ENCODE results near the gene EPC1.

The EPC1 gene

DNA sequence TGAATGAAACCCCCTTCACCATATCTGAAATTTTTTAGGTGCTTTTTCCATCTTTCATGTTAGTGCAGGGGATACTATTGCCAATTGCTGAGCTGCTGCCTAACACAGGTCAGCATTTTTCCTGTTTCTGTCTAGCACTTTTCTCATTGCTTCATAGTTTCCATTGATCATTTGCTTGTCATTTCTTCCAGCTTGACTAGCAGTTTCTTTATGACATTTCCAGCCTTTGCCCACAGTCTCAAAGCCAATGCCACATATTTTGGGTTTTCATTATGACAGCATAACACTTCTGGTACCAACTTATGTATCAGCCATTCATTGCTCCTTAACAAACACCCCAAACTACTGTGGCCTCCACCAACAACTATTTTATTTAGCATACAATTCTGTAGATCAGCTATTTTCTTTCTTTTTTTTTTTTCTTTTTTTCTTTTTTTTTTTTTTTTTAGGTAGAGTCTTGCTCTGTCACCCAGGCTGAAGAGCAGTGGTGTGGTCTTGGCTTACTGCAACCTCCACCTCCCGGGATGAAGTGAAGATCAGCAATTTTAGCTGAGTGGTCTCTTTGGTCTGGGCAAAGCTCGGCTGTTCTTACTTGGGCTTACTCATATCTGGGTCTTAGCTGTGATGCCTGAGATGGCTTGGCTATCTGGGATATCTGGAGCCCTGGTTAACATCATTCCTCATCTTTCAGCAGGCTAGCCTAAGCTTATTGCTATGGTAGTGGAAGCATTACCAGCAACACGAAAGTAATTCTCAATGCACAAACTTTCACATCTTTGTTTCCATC, 102.3 kb downstream of the EPC1 start:
- no peak overlapping the region for H3K27ac ChIP-seq (ENCODE audit: insufficient read depth in 1 of 2, low read depth in 1 of 2, low read length in 2 of 2, poor library complexity in 1 of 2, severe bottlenecking in 2 of 2)
- ChIA-PET CTCF (interaction anchor here (1.1 kb wide), 1 partner anchor 9 kb away, joined by 3 read pairs; no protein-coding TSS in a partner anchor), POLR2A (no interaction called here)
- H3K4me3 ChIP-seq (ENCODE audit: control insufficient read depth in 1 of 7, extremely low read depth in 1 of 7, insufficient read depth in 4 of 7, low read depth in 2 of 7, low read length in 6 of 7) = no peak overlapping the region
- DNase-seq = no peak
- no peaks in the 10 kb centered on the region for H3K9me3 ChIP-seq (ENCODE audit: control extremely low read depth in 1 of 5, control insufficient read depth in 4 of 5, insufficient read depth in 2 of 5, low read depth in 1 of 5, low read length in 4 of 5)
- no peaks in the 10 kb centered on the region for H3K36me3 ChIP-seq (ENCODE audit: control insufficient read depth in 4 of 4, insufficient read depth in 4 of 4, low read length in 3 of 4)
- 100% methylated on average over 2 of the region's 3 CpGs for WGBS (ENCODE audit: insufficient coverage)
- no peaks in the 10 kb centered on the region for H3K4me1 ChIP-seq (ENCODE audit: control extremely low read depth in 1 of 4, control insufficient read depth in 4 of 4, insufficient read depth in 4 of 4, low read length in 3 of 4)
- no peaks in the 10 kb centered on the region for H3K27me3 ChIP-seq (replicated peaks in 2 of 5; ENCODE audit: control insufficient read depth in 4 of 5, insufficient read depth in 5 of 5, low read length in 4 of 5)

DNA sequence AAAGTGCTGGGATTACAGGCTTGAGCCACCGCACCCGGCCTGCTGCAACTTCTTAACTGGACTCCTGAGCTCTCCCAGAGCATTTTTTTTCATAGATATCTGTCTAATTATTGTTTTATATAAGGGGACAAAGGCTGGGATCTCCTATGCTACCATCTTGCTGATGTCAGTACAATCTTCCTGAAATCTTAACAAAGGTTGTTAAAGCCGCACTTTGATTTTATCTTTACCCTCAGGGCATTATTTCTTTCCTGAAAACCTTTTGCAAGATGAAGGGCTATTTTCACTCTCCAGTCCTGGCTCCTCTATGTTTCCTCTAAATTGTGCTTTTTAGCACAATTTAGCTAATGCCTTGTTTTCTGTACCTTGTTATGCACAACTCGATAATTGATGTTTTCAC, 102.9 kb downstream of the EPC1 start:
- Histone ChIP-seq H3K4me3 (ENCODE audit: control insufficient read depth in 1 of 7, extremely low read depth in 1 of 7, insufficient read depth in 4 of 7, low read depth in 2 of 7, low read length in 6 of 7) (no peak overlapping the region), H3K4me1 (ENCODE audit: control extremely low read depth in 1 of 4, control insufficient read depth in 4 of 4, insufficient read depth in 4 of 4, low read length in 3 of 4) (no peaks in the 10 kb centered on the region), H3K36me3 (ENCODE audit: control insufficient read depth in 4 of 4, insufficient read depth in 4 of 4, low read length in 3 of 4) (no peaks in the 10 kb centered on the region), H3K27ac (ENCODE audit: insufficient read depth in 1 of 2, low read depth in 1 of 2, low read length in 2 of 2, poor library complexity in 1 of 2, severe bottlenecking in 2 of 2) (no peak overlapping the region), H3K27me3 (replicated peaks in 2 of 5; ENCODE audit: control insufficient read depth in 4 of 5, insufficient read depth in 5 of 5, low read length in 4 of 5) (no peaks in the 10 kb centered on the region), H3K9me3 (ENCODE audit: control extremely low read depth in 1 of 5, control insufficient read depth in 4 of 5, insufficient read depth in 2 of 5, low read depth in 1 of 5, low read length in 4 of 5) (no peaks in the 10 kb centered on the region)
- POLR2A ChIA-PET = no interaction called here
- CTCF ChIA-PET = interaction anchor here (1.1 kb wide), 1 partner anchor 10 kb away, joined by 3 read pairs; no protein-coding TSS in a partner anchor
- WGBS (ENCODE audit: insufficient coverage) = 92% methylated on average over 1 of the region's 4 CpGs
- no peak for DNase-seq

DNA sequence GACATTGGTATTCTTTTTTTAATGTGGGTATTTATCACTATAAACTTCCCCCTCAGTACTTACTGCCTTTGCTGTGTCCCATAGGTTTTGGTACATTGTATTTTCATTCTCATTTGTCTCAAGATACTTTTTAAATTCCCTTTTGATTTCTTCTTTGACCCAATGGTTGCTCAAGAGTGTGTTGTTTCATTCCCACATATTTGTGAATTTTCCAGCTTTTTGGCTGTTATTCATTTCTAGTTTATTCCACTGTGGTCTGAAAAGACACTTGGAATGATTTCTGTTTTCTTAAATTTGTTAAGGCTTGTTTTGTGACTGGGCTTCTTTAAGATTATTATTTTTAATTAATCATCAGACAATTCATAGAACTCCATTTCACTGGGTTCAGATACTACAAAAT, 105.0 kb downstream of the EPC1 start:
- H3K4me1 ChIP-seq (ENCODE audit: control extremely low read depth in 1 of 4, control insufficient read depth in 4 of 4, insufficient read depth in 4 of 4, low read length in 3 of 4) = no peaks in the 10 kb centered on the region
- no peak overlapping the region for H3K27ac ChIP-seq (ENCODE audit: insufficient read depth in 1 of 2, low read depth in 1 of 2, low read length in 2 of 2, poor library complexity in 1 of 2, severe bottlenecking in 2 of 2)
- ChIA-PET POLR2A (no interaction called here), CTCF (interaction anchor here (2.9 kb wide), 1 partner anchor 10 kb away, joined by 9 read pairs; no protein-coding TSS in a partner anchor)
- H3K9me3 ChIP-seq (ENCODE audit: control extremely low read depth in 1 of 5, control insufficient read depth in 4 of 5, insufficient read depth in 2 of 5, low read depth in 1 of 5, low read length in 4 of 5) = no peaks in the 10 kb centered on the region
- H3K27me3 ChIP-seq (replicated peaks in 2 of 5; ENCODE audit: control insufficient read depth in 4 of 5, insufficient read depth in 5 of 5, low read length in 4 of 5) = no peaks in the 10 kb centered on the region
- H3K36me3 ChIP-seq (ENCODE audit: control insufficient read depth in 4 of 4, insufficient read depth in 4 of 4, low read length in 3 of 4) = no peaks in the 10 kb centered on the region
- no peak for DNase-seq
- no peak overlapping the region for H3K4me3 ChIP-seq (ENCODE audit: control insufficient read depth in 1 of 7, extremely low read depth in 1 of 7, insufficient read depth in 4 of 7, low read depth in 2 of 7, low read length in 6 of 7)

DNA sequence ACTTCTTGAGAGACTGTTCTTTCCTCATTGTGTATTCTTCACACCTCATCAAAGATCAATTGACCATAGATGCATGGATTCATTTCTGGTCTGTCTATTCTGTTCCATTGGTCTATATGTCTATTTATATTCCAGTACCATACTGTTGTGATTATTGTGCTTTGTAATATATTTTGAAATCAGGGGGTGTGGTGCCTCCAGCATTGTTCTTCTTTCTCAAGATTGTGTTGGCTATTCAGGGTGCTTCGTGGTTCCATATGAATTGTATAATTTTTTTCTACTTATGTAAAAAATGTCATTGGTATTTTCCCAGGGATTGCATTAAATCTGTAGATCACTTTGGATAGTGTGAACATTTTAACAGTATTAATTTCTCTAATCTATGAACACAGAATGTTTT, 106.5 kb downstream of the EPC1 start:
- CTCF ChIA-PET = interaction anchor here (2.9 kb wide), 1 partner anchor 11 kb away, joined by 9 read pairs; no protein-coding TSS in a partner anchor
- DNase-seq = no peak
- Histone ChIP-seq H3K36me3 (ENCODE audit: control insufficient read depth in 4 of 4, insufficient read depth in 4 of 4, low read length in 3 of 4) (no peaks in the 10 kb centered on the region), H3K27me3 (replicated peaks in 2 of 5; ENCODE audit: control insufficient read depth in 4 of 5, insufficient read depth in 5 of 5, low read length in 4 of 5) (no peaks in the 10 kb centered on the region), H3K4me1 (ENCODE audit: control extremely low read depth in 1 of 4, control insufficient read depth in 4 of 4, insufficient read depth in 4 of 4, low read length in 3 of 4) (no peaks in the 10 kb centered on the region), H3K4me3 (ENCODE audit: control insufficient read depth in 1 of 7, extremely low read depth in 1 of 7, insufficient read depth in 4 of 7, low read depth in 2 of 7, low read length in 6 of 7) (no peak overlapping the region), H3K9me3 (ENCODE audit: control extremely low read depth in 1 of 5, control insufficient read depth in 4 of 5, insufficient read depth in 2 of 5, low read depth in 1 of 5, low read length in 4 of 5) (no peaks in the 10 kb centered on the region), H3K27ac (ENCODE audit: insufficient read depth in 1 of 2, low read depth in 1 of 2, low read length in 2 of 2, poor library complexity in 1 of 2, severe bottlenecking in 2 of 2) (no peak overlapping the region)
- WGBS (ENCODE audit: insufficient coverage) = no CpG with 5 or more reads among the region's 1 CpG
- POLR2A ChIA-PET = interaction anchor here (0.6 kb wide), 1 partner anchor 1725 kb away, joined by 3 read pairs; no protein-coding TSS in a partner anchor

DNA sequence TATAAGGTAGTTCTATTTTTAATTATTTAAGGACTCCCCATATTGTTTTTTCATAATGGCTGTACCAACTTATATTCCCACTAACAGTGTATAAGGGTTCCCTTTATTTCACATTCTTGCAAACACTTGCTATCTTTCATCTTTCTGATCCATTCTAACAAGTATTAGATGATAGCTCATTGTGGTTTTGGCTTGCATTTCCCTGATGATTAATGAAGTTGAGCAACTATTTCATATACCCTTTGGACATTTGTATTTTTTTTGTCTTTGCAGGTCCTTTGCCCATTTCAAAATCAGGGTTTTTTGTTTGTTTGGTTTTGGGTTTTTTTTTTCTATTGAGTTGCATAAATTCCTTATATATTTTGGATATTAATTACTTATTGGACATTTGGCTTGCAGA, 107.2 kb downstream of the EPC1 start:
- no peak for DNase-seq
- Histone ChIP-seq H3K4me1 (ENCODE audit: control extremely low read depth in 1 of 4, control insufficient read depth in 4 of 4, insufficient read depth in 4 of 4, low read length in 3 of 4) (no peaks in the 10 kb centered on the region), H3K36me3 (ENCODE audit: control insufficient read depth in 4 of 4, insufficient read depth in 4 of 4, low read length in 3 of 4) (no peaks in the 10 kb centered on the region), H3K9me3 (ENCODE audit: control extremely low read depth in 1 of 5, control insufficient read depth in 4 of 5, insufficient read depth in 2 of 5, low read depth in 1 of 5, low read length in 4 of 5) (no peaks in the 10 kb centered on the region), H3K4me3 (ENCODE audit: control insufficient read depth in 1 of 7, extremely low read depth in 1 of 7, insufficient read depth in 4 of 7, low read depth in 2 of 7, low read length in 6 of 7) (no peak overlapping the region), H3K27ac (ENCODE audit: insufficient read depth in 1 of 2, low read depth in 1 of 2, low read length in 2 of 2, poor library complexity in 1 of 2, severe bottlenecking in 2 of 2) (no peak overlapping the region), H3K27me3 (replicated peaks in 2 of 5; ENCODE audit: control insufficient read depth in 4 of 5, insufficient read depth in 5 of 5, low read length in 4 of 5) (no peaks in the 10 kb centered on the region)
- ChIA-PET POLR2A (no interaction called here), CTCF (no interaction called here)

DNA sequence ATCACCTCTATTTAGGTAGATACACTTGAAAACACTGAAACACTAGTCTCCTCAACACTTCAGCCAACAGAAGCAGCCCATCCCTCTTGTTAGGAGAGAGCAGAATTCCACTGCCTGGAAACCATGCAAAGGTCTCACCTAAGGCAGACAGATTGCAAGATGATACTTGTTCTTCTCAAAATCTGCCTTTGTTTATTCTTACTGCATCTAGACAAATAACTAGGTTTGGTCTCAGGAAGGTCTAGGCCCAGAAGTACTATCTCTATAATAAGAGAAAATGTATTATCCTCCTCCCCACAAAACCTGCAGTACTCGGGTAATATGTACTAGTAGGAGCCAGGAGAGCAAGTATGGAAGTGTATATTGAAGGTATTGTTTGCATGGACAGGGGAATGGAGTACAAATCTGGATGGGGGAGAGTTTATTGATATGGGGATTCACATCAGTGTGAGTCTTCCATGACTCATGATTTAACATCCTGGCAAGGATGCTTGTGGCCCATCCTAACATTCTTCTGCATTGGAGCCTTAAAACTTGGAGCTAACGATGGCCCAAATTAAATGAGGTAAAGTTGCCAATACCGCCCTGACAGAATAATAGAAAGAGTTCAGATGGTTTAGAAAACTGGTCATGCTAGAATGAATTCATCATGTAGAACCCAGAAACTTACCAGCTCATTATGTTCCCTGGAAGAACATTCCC, 109.2 kb downstream of the EPC1 start:
- no peaks in the 10 kb centered on the region for H3K36me3 ChIP-seq (ENCODE audit: control insufficient read depth in 4 of 4, insufficient read depth in 4 of 4, low read length in 3 of 4)
- no peaks in the 10 kb centered on the region for H3K4me1 ChIP-seq (ENCODE audit: control extremely low read depth in 1 of 4, control insufficient read depth in 4 of 4, insufficient read depth in 4 of 4, low read length in 3 of 4)
- no peaks in the 10 kb centered on the region for H3K9me3 ChIP-seq (ENCODE audit: control extremely low read depth in 1 of 5, control insufficient read depth in 4 of 5, insufficient read depth in 2 of 5, low read depth in 1 of 5, low read length in 4 of 5)
- no peak overlapping the region for H3K27ac ChIP-seq (ENCODE audit: insufficient read depth in 1 of 2, low read depth in 1 of 2, low read length in 2 of 2, poor library complexity in 1 of 2, severe bottlenecking in 2 of 2)
- H3K4me3 ChIP-seq (ENCODE audit: control insufficient read depth in 1 of 7, extremely low read depth in 1 of 7, insufficient read depth in 4 of 7, low read depth in 2 of 7, low read length in 6 of 7) = no peak overlapping the region
- POLR2A ChIA-PET = no interaction called here
- no peak for DNase-seq
- no peaks in the 10 kb centered on the region for H3K27me3 ChIP-seq (replicated peaks in 2 of 5; ENCODE audit: control insufficient read depth in 4 of 5, insufficient read depth in 5 of 5, low read length in 4 of 5)
- WGBS (ENCODE audit: insufficient coverage) = no CpG with 5 or more reads among the region's 3 CpGs
- CTCF ChIA-PET = no interaction called here

DNA sequence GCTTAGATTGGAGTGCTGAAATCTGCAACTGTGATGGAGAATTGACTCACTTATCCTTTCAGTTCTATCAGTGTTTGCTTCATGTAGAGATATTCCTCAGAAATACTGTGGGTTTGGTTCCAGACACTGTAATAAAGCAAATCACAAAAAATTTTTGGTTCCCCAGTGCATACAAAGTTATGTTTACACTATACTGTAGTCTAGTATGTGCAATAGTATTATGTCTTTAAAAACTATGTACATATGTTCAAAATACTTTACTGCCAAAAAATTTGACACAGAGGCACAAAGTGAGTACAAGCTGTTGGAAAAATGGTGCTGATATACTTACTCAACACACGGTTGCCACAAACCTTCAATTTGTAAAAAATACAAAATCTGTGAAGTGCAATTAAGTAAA, 112.5 kb downstream of the EPC1 start:
- ChIA-PET POLR2A (interaction anchor here (0.5 kb wide), 1 partner anchor 25 kb away, joined by 6 read pairs; no protein-coding TSS in a partner anchor), CTCF (no interaction called here)
- WGBS (ENCODE audit: insufficient coverage) = no CpG with 5 or more reads among the region's 1 CpG
- DNase-seq = no peak
- H3K9me3 ChIP-seq (ENCODE audit: control extremely low read depth in 1 of 5, control insufficient read depth in 4 of 5, insufficient read depth in 2 of 5, low read depth in 1 of 5, low read length in 4 of 5) = no peaks in the 10 kb centered on the region
- H3K27me3 ChIP-seq (replicated peaks in 2 of 5; ENCODE audit: control insufficient read depth in 4 of 5, insufficient read depth in 5 of 5, low read length in 4 of 5) = no peaks in the 10 kb centered on the region
- no peak overlapping the region for H3K4me3 ChIP-seq (ENCODE audit: control insufficient read depth in 1 of 7, extremely low read depth in 1 of 7, insufficient read depth in 4 of 7, low read depth in 2 of 7, low read length in 6 of 7)
- H3K4me1 ChIP-seq (ENCODE audit: control extremely low read depth in 1 of 4, control insufficient read depth in 4 of 4, insufficient read depth in 4 of 4, low read length in 3 of 4) = no peaks in the 10 kb centered on the region
- H3K27ac ChIP-seq (ENCODE audit: insufficient read depth in 1 of 2, low read depth in 1 of 2, low read length in 2 of 2, poor library complexity in 1 of 2, severe bottlenecking in 2 of 2) = no peak overlapping the region
- H3K36me3 ChIP-seq (ENCODE audit: control insufficient read depth in 4 of 4, insufficient read depth in 4 of 4, low read length in 3 of 4) = no peaks in the 10 kb centered on the region

Measured in common myeloid progenitor, CD34-positive (primary cell).